Mucosa of descending colon (tissue), 3 donors: ENCODE results near the gene TMEM134. TPM values are rescaled to one million over a fixed set of nuclear protein-coding genes. Genes with fewer than 3 reads are reported as not detected.

ENCODE experiments used
- ATAC-seq: fragments of 200-7000 bp; cut with Tn5 transposase; one replicate; pipeline ENCODE4 v1.9.1; 2020; ENCODE audit warnings: mild to moderate bottlenecking, moderate library complexity
- DNase-seq, 3 donors: peaks; one replicate each; pipeline ENCODE4 v3.0.0-alpha.2; 2020
- H3K36me3 ChIP-seq: fragments of 200-600 bp; one replicate; pipeline ENCODE4 v1.8.0; 2021; ENCODE audit warnings: low read depth, mild to moderate bottlenecking
- H3K4me1 ChIP-seq: fragments of 200-600 bp; one replicate; pipeline ENCODE4 v1.8.0; 2021; ENCODE audit warnings: low read depth, mild to moderate bottlenecking
- H3K4me3 ChIP-seq: fragments of 200-600 bp; one replicate; pipeline ENCODE4 v1.8.0; 2021; ENCODE audit warnings: mild to moderate bottlenecking
- H3K9me3 ChIP-seq: fragments of 200-600 bp; one replicate; pipeline ENCODE4 v1.8.0; 2021; ENCODE audit warnings: mild to moderate bottlenecking
- intact Hi-C, 2 donors: fragments of 100-400 bp; cut with DNase I in 1 of 2; cut with micrococcal nuclease in 1 of 2; formaldehyde crosslinking; loops; one replicate each; pipeline versions ENCODE4 v1.11.0 to v1.11.1; 2022; cut with DNase I, micrococcal nuclease
- total RNA-seq, 3 donors: library from RNA; stranded (reverse); fragmentation: NEBNext Ultra II Directional in 2 of 3; extraction: Animal tissue kit (Norgen Biotek cat#: 25700) in 2 of 3; gene quantifications; one replicate each; pipeline versions ENCODE4 v1.2.1 to v1.2.4, GENCODE V29; 2021 to 2023
- TF ChIP-seq, protein P1 (sequence below): fragments of 200-600 bp; IDR thresholded peaks from one replicate; pipeline ENCODE4 v1.8.0; 2022; ENCODE audit warnings: antibody characterized with exemption, mild to moderate bottlenecking
- donor health status: DM: no; HTN: no; CAD: no; lungs with moderate emphysema.
- donor health status: DM: no; HTN: no; CAD: no.
- donor health status: DM: no; HTN: yes; CAD: no.

The TMEM134 gene
- total RNA-seq, 3 donors from 2014 or later = 44.7 to 82.2 (median 60.9) TPM

- Histone ChIP-seq H3K4me1 (no peaks in the 10 kb centered on the region), H3K4me3 (no peak within 1 kb of the TSS), H3K9me3 (no peaks in the 10 kb centered on the region), H3K36me3 (no peaks in the 10 kb centered on the region)
- ATAC-seq (peak; percentile 46), DNase-seq (peak in 1 of 3 donors; percentile 63)
- intact Hi-C loops = no loop called here
- TF ChIP-seq, protein P1, sequence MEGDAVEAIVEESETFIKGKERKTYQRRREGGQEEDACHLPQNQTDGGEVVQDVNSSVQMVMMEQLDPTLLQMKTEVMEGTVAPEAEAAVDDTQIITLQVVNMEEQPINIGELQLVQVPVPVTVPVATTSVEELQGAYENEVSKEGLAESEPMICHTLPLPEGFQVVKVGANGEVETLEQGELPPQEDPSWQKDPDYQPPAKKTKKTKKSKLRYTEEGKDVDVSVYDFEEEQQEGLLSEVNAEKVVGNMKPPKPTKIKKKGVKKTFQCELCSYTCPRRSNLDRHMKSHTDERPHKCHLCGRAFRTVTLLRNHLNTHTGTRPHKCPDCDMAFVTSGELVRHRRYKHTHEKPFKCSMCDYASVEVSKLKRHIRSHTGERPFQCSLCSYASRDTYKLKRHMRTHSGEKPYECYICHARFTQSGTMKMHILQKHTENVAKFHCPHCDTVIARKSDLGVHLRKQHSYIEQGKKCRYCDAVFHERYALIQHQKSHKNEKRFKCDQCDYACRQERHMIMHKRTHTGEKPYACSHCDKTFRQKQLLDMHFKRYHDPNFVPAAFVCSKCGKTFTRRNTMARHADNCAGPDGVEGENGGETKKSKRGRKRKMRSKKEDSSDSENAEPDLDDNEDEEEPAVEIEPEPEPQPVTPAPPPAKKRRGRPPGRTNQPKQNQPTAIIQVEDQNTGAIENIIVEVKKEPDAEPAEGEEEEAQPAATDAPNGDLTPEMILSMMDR = no peak
Measured at GRCh38 chr11:67452141-67452952, 16.7 kb downstream of the TMEM134 start, which contains the start of gene GPR152. GPR152 (minus strand) TSS chr11:67452729; CDS start chr11:67452724, 5 bp downstream.

DNA sequence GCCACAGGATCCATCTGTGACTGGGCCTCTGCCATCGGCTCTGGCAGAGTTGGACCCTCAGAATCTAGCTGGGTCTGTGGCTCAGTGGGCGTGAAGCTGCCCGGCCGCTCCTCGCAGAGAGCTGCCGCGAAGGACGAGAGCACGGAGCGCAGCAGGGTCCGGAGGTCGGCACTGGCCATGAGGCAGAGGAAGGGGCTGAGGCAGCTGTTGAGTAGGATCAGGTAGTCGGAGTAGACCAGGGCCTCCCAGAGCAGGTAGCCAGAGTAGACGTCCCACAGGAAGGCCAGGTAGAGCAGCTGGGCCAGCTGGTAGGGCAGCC is 17.4 kb downstream of the TMEM134 start:
- ATAC-seq (no peak), DNase-seq (peak in 1 of 3 donors; percentile 42)
- Histone ChIP-seq H3K4me3 (no peak overlapping the region), H3K36me3 (no peaks in the 10 kb centered on the region), H3K9me3 (no peaks in the 10 kb centered on the region), H3K4me1 (no peaks in the 10 kb centered on the region)
- intact Hi-C loops = no loop called here
- TF ChIP-seq, protein P1 = no peak

GRCh38 chr11:67450796-67451657 is 18.0 kb downstream of the TMEM134 start:
- TF ChIP-seq, protein P1 = no peak
- DNase-seq = no peak
- intact Hi-C loops = no loop called here
- ATAC-seq = no peak
- no peaks in the 10 kb centered on the region for H3K9me3 ChIP-seq
- H3K4me1 ChIP-seq = no peaks in the 10 kb centered on the region
- no peak overlapping the region for H3K4me3 ChIP-seq
- H3K36me3 ChIP-seq = no peaks in the 10 kb centered on the region

- peak; percentile 9 for ATAC-seq
- H3K4me3 ChIP-seq = no peak overlapping the region
- no peaks in the 10 kb centered on the region for H3K36me3 ChIP-seq
- H3K9me3 ChIP-seq = no peaks in the 10 kb centered on the region
- no peak for DNase-seq
- intact Hi-C loops = no loop called here
- no peaks in the 10 kb centered on the region for H3K4me1 ChIP-seq
- TF ChIP-seq, protein P1 = no peak
Measured at GRCh38 chr11:67449116-67449844, 19.8 kb downstream of the TMEM134 start.

- Histone ChIP-seq H3K4me3 (no peak overlapping the region), H3K4me1 (no peaks in the 10 kb centered on the region), H3K9me3 (no peaks in the 10 kb centered on the region), H3K36me3 (no peaks in the 10 kb centered on the region)
- DNase-seq = peak in 1 of 3 donors; percentile 36
- TF ChIP-seq, protein P1 = no peak
- no peak for ATAC-seq
- intact Hi-C loops = no loop called here
Measured at GRCh38 chr11:67448220-67448609, 20.8 kb downstream of the TMEM134 start.
